NCI-H2081 treated with DMSO at 0.1 percent for 48 hours (cell line): Measurements from ENCODE around the gene INF2.
"Not testable (repeated sequence)": the region's sequence is repeated elsewhere in the genome, so short reads cannot be mapped to it uniquely, and the experiment has no call there.

Source experiments
- DNase-seq: peaks from one replicate; lab custom pipeline; 2025; lab: John Stamatoyannopoulos, UW

Gene INF2

GRCh38 chr14:104734991-104735779 is 45.8 kb downstream of the INF2 start:
- no peak for DNase-seq

GRCh38 chr14:104735830-104736642 is 46.6 kb downstream of the INF2 start:
- DNase-seq = no peak

GRCh38 chr14:104738375-104739019 is 49.1 kb downstream of the INF2 start:
- DNase-seq = no peak

- no peak for DNase-seq
These were observed 49.6 kb downstream of the INF2 start for GRCh38 chr14:104739026-104739425.

GRCh38 chr14:104739546-104740516 is 50.4 kb downstream of the INF2 start:
- DNase-seq = no peak

GRCh38 chr14:104741108-104741802 is 51.8 kb downstream of the INF2 start:
- no peak for DNase-seq

- DNase-seq = no peak
These were observed 52.4 kb downstream of the INF2 start for GRCh38 chr14:104741803-104742251.

GRCh38 chr14:104742586-104743455 is 53.4 kb downstream of the INF2 start:
- no peak for DNase-seq

GRCh38 chr14:104743461-104744380 is 54.3 kb downstream of the INF2 start:
- no peak for DNase-seq

GRCh38 chr14:104744484-104744883 is 55.1 kb downstream of the INF2 start:
- DNase-seq = no peak

GRCh38 chr14:104745431-104745830 is 56.0 kb downstream of the INF2 start:
- DNase-seq = no peak

GRCh38 chr14:104746071-104746545 is 56.7 kb downstream of the INF2 start:
- DNase-seq = no peak

GRCh38 chr14:104746934-104747481 is 57.6 kb downstream of the INF2 start:
- no peak for DNase-seq

- DNase-seq = no peak
These were observed 58.5 kb downstream of the INF2 start for GRCh38 chr14:104747876-104748275.

GRCh38 chr14:104749111-104749649 is 59.8 kb downstream of the INF2 start:
- no peak for DNase-seq

GRCh38 chr14:104750056-104750752 is 60.8 kb downstream of the INF2 start:
- DNase-seq = no peak

GRCh38 chr14:104750753-104751057 is 61.3 kb downstream of the INF2 start:
- not testable (repeated sequence) for DNase-seq
